GM18867 (cell line): Measurements from ENCODE around the gene ADAMTS6.

Source experiments
- ATAC-seq: cut with Tn5 transposase; IDR thresholded peaks from one replicate; pipeline ENCODE4 v1.9.1; 2021; ENCODE audit warnings: mild to moderate bottlenecking, moderate library complexity; ENCODE audit not compliant: unreplicated experiment

Gene ADAMTS6

DNA sequence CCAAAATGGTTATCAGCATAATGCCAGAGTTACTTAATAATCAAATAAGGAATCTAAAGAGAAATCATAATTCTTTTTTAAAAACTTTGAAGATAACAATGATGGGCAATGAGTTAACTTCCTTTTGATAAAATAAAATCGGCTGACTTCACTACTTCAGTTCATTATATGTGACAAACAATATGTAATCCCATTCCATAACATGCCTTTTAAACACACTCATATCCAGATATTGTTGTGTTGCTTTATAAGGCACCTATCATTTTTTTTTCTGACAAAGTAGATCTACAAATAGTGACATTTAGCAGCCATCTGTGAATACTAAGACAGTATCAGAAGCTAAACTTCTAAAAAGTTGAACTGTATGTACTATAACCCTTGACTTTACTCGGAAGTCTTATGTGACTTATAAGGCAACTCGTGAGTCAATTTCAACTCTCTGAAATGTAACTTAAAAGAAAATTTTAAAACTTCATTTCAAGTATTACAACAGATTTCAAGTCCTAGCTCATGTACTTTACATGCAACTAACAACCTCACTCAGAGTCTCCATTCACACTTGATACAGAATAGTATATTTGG lies 7.5 kb downstream of the ADAMTS6 start:
- ATAC-seq: no peak

DNA sequence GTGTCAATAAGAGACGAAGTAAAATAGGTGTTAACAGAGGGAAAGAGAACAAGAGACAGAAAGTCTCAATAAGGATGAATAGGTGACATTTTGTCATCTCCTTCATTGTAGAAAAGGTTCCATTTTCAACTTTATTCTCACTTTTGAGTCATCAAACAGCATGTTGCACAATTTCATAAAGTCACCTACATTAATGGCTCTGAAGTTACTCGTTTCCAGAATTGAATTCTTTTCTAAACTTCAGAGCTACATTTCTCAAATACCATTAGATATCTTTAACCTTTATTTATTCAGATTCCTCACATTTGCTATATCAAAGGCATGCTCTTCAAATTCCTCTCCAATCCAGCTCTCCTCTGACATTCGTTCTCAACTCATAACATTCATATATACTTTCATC lies 13.1 kb downstream of the ADAMTS6 start:
- ATAC-seq: no peak

DNA sequence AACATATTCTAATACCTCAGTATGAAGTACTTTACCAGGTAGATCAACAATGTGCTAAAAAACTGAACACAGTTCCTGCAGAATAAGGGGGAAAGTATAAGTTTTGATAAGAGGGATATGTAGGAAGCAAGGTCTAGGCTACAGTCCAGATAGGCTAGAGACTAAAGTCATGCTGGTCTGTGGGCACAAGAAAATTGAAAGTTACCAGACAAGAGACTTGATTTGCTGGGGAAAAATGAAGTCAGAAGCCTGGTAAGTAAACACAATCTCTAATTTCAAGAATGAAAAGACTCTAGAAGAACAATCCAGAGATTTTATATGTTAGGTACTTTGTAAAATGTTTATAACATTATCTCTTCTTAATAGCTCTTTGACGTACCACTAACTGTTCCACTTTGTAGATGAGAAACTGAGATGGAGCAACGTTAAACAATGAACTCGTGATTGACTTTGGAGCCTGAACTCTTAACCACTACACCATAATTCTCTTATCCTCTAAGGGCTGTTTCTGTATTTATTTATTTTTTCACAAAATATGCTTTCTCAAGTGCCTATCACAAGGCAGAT lies 19.5 kb downstream of the ADAMTS6 start:
- no peak for ATAC-seq

DNA sequence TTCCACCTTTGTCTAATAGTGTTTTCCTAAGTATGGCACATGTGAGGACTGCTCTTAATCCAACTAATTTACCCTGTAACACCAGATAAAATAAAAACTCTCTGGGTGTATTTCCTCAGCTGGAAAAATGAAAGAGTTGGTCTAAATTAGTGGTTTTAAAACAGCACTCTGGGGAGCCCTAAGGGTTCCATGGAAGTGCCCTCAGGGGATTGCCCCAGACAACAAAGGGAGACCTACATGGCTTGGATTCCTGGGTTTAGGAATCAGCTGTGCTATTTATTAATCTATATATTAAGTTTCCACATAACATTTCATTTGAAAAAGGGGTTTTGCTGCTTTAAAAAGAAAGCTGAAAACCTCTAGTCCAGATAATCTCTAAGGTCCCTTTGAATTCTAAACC lies 20.2 kb downstream of the ADAMTS6 start:
- no peak for ATAC-seq

DNA sequence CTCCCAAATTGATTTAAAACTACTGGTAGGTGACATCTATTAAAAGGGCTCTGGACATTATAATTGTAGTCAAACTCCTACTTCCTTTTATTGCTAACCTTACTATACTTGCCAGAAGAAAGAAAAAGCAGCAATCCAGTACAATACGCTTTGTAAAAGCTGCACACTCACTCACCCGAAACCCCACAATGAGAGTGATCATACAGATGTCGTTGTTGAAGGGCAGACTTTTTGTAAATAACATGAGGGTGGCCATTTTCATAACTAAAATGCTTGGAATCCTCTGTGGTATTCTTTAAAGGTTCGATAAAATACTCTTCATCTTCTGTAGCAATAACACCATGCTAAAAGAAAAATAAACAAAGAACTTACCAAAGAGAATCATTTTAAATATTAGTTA lies 21.7 kb downstream of the ADAMTS6 start:
- no peak for ATAC-seq

DNA sequence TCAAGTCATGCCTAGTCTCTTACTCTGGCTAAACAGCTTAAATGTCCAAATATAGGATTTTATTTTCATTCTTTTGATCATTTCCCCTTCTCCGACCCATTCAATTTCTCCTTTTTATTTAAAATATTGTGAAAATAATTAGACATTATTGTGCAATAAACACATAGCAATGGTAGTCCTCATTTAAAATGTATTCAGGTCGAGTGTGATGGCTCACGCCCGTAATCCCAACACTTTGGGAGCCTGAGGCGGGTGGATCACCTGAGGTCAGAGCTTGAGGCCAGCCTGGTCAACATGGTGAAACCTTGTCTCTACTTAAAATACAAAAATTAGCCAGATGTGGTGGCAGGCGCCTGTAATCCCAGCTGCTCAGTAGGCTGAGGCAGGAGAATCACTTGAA lies 26.7 kb downstream of the ADAMTS6 start:
- ATAC-seq: no peak

DNA sequence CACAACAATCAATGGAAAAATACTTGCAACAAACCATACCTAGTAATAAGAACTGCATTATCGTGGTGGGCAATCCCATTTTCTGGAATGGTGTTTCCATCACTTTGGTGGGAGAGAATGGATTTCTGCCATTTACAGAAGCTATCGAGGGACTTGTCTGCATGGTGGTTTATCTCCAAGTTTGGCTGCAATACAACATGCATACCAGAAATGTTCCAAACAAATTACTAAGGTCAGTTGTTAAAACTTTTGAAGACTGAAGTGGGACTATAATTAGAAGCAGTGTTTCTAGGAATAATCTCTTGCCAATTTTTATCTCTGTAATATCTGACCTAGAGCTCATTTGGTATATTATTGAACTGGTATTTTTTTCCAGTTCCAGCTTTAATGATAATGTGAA lies 30.3 kb downstream of the ADAMTS6 start:
- no peak for ATAC-seq

DNA sequence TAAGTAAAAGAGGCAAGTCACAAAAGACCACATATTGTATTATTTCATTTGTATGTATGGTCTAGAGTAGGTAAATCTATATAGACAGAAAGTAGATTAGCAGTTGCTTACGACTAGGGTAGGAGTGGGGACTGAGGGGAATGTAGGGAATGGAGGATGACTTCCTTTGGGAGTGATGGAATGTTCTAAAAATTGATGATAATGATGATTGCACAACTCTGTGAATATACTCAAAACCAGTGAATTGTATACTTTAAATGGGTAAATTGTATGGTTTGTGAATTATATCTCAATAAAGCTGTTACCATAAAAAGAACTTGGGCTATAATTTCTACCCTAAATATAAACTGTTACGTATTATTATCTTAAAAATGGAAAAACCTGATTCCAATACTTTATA lies 35.0 kb downstream of the ADAMTS6 start:
- ATAC-seq: no peak

DNA sequence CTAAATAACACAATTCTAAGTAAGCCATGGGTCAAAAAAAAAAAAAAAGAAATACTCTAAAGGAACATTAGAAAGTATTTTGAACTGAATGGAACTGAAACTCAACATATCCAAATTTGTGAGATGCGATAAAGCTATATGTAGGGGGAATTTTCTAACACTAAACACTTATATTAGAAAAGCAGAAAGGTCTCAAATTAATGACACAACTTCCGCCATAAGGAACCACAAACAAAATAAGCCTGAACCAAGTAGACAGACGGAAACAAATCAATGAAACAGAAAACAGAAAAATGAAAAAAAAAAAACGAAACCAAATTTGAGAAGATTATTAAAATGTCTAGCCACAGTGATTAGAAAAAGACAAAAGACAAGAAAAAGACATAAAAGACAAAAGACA lies 39.9 kb downstream of the ADAMTS6 start:
- ATAC-seq: peak; percentile 47

DNA sequence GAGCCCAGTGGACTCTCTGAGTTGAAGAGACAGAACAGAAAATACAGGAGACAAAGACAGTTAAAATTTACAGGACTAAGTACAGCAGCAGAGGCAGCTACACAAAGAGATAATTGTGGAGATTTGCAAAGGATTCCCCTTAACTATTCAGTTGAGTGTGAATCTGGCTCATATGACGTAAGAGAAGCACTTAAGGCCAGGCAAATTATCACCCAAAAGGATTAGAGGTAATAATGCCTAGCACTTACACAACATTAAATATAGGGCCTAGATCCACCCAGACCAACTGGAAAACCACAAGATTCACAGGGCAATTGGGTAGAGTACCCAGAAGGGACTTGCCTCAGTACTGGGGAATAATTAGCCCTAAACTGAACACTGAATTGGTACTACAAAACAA lies 41.3 kb downstream of the ADAMTS6 start:
- ATAC-seq: no peak

DNA sequence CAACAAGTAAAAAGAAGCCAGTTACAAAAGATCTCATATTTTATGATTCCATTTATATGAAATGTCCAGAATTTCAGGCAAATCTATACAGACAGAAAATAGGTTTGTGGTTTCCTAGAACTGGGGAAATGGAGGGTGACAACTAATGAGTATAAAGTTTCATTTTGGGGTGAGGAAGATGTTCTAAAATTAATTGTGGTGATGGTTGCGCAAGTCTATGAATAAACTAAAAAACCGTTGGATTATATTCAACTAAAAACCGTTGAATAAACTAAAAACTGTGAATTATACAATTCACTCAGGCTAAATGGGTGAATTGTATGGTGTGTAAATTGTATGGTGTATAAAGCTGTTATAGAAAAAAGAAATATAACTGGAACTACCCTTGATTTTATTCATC lies 47.6 kb downstream of the ADAMTS6 start:
- no peak for ATAC-seq

DNA sequence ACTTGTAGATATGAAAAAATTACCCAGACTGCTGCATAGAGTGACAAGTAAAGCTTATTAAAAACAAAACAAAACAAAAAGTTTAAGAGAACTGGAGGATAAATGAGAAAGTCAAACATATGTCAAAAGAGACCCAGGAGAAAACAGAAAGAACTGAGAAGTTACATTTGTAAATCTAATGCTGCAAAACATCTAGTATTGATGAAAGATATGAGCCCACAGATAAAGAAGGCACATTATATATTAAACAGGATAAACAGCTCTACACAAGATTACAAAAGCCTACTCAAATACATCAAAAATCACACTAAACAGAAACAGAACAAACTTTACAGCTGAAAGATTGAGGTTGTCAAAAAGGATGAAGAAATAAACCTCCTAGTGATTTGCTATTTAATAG lies 55.1 kb downstream of the ADAMTS6 start:
- ATAC-seq: no peak

DNA sequence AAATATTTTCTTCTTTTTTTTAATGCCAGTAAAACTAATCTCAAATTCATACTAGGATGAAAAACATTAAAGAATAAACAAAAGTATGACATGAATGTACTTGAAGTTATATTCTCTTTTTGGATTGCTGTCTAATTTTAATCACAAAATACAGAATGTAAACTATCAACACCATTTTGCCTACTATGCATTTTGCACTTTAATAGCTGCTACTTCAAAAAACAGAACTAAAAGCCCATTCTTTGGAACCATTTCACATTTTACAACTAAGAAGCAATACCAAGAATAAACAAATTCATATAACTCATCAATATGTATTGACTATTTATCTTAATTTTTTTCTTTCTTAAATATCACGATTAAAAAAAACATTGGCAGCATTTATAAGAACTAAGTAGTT lies 58.1 kb downstream of the ADAMTS6 start:
- no peak for ATAC-seq

DNA sequence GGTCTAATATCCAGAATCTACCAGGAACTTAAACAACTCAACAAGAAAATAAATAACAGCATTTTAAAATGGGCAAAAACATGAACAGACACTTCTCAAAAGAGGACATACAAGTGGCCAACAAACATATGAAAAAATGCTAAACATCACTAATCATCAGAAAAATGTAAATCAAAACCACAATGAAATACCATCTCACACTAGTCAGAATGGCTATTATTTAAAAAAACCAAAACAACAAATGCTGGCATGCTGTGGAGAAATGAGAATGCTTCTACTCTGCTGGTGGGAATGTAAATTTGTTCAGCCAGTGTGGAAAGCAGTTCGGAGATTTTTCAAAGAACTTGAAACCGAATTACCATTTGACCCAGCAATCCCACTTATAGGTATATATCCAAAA lies 63.1 kb downstream of the ADAMTS6 start:
- no peak for ATAC-seq

DNA sequence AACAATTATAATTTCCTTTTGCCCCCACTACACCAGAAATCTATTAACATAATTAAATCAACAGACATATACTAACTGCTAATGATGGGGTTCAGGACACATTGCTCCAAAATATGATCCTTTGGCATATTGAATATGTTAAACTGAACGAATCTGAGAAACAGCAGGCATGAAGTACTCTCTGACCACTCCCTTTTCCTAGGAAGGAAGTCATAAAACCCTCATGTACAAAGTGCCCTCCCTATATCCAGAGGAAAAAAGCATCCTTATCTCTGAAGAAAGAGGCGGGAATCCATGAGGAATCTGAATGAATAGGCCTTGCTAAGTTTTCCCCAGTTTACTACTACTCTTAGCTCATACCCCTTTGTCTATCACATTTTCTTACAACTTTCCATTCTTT lies 67.9 kb downstream of the ADAMTS6 start:
- no peak for ATAC-seq

DNA sequence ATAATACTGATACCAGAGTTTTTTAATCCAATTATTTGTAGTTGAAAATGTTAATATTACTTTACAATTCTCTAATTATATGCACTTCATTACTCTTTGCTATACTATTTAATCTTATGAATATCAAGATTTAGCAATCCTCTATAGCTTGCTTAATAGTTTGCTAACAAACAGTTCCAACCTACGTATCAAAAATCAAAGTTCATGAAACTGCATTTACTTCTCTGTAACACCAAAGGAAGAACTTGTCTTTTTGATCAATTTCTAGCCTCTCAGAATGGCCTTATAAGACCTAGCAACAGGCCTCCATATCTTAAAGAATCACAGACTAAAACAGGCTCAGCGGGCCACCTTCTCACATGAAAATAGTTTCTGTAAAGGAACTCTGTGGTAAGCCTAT lies 68.9 kb downstream of the ADAMTS6 start:
- ATAC-seq: no peak

DNA sequence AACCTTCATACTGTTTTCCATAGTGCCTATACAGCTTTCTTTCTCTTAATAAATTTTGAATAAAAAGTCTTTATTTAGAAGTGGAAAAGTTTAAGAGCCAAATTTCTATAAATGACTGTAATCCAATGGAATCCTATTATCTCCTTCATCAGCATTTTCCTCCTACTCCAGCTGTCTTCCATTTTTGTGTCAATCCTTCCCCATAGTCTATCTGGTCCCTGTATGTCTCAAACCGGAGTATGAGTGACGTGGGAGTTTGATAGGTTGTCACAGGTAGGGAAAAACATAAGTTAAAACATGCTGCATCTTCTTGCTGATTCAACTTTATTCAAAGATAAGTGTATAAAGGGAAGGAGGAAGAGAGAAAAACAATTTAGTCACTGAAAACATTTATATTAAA lies 70.4 kb downstream of the ADAMTS6 start:
- ATAC-seq: no peak

DNA sequence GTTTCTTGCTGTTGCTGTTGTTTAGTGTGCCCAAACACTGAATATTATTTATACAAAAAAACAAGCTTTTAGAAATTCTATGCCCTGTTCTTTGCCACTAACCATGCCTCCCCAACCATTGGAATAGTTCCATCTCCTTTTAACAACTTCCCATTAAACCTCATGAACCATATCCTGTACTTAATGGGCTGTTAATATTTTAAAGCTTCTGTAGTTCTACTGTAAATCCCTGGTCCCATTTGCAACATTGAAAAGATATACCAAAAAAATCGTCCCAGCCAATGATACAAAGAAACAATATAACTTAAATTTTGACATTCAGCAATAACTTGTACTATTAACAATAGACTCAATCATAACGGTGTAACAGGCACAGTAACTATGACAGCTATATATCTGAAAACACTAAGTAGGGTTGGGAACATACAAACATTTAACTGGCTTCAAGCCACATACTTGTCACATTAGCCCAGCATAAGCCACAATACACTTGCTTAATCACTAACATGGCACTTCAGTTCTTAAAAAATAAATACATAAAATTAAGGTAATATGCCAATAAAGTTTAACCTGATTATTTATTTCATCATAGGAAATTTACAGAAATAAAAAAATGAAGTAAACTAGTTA lies 86.1 kb downstream of the ADAMTS6 start:
- no peak for ATAC-seq

DNA sequence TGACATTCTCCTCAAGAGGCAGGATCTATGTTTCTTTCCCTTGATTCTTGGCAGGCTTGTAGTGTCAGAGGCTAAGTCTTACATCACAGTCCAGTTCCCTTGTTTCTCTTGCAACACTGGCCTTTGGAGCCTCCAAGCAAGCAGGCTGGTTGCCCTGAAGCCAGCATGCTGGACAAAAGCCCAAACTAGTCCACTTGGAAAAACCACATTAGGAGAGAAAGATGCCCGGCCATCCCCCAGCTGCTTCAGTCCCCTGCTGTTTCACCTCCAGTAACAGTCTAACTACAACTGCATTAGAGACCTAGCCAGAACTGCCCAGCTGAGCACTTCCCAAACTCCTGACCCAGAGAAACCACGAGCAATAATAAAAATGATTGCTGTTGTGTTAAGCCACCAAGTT lies 87.6 kb downstream of the ADAMTS6 start:
- ATAC-seq: no peak

DNA sequence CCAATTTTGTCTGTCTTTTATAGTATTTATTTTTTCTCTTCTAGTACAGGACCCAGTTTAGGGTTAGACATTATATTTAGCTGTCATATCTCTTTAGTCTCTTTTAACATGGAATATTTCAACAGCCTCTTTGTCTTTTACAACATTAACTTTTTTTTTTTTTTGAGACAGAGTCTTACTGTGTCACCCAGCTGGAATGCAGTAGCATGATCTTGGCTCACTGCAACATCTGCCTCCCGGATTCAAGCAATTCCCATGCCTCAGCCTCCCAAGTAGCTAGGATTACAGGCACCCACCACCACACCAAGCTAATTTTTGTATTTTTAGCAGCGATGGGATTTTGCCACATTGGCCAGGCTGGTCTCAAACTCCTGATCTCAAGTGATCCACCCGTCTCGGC lies 90.1 kb downstream of the ADAMTS6 start:
- no peak for ATAC-seq

DNA sequence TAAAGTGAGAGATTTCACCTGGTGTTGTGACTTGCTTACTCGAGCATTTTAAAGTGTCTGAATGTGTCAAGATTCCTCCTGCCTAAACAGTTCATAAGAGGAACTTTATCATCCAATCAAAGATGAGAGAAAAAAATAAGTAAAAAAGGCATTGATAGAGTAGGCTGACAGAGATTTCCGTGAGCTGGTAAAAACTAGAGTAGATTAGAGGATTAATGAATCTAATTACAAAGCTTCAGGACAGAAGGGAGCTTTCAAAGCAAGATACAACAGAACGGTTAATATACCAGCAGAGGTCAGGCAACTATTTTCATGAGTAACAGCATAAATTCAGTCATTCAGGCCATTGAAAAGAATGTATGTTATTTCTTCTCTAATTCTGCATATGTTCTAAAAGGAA lies 91.5 kb downstream of the ADAMTS6 start:
- ATAC-seq: no peak

DNA sequence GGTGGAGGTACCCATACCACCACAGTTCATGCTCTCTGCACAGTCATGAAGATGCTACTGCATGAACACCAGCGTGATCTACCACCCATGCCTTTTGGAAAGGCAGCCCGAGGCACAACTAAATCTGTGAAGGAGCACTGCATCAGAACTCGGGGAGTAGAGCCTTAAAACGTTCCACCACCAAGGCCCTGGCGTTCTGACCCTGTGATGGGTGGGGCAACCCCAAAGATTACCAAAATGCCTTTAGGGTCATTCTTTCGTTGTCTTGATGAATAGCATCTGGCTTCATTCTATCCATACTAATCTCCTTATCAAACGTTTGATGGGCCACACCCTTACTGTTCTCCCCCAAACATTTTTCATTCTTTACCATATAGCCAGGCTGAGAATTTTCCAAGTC lies 97.9 kb downstream of the ADAMTS6 start:
- no peak for ATAC-seq

DNA sequence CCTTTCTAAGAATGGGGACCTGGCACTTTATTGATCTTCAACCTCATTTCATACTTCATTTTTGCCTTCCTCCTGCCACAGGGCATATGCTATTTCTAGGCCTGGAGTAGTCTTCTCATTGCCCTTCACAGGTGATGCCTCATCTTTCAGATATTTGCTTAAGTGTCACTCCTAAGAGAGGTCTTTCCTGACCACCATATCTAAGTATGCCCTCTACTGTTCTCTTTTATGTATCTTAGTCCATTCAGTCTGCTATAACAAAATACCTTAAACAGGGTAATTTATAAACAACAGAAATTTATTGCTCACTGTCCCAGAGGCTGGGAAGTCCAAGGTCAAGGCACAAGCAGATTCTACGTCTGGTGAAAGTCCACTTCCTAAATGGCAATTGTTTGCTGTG lies 99.1 kb downstream of the ADAMTS6 start:
- no peak for ATAC-seq
